GM10847 (cell line): ENCODE results near the gene DEFB108B.
"Not testable (repeated sequence)": the region's sequence is repeated elsewhere in the genome, so short reads cannot be mapped to it uniquely, and the experiment has no call there.

Experiments
- POLR2A ChIP-seq: IDR thresholded peaks from 2 replicates; pipeline ENCODE4 v1.6.1; 2011; ENCODE audit not compliant: insufficient read length; ENCODE audit errors: extremely low read depth

Gene DEFB108B, protein sequence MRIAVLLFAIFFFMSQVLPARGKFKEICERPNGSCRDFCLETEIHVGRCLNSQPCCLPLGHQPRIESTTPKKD

DNA sequence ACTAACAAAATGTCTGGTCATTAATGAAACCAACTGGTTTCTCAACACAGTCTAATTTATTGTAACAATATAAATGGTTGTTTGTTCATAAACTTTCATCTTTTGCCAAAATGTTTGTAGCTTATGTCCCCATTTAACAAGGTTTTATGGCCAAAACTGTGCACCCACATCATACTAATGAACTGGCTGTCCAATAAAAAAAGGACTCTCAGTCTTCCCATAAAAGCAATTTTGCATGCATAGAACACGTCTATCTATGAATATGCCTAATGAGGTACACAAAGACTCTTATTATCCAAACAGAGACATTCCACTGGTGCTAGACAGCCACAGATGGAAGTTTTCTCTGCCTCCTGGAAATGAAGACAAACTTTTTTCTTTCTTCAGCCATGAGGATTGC lies at the start of gene DEFB108B:
TSS of gene DEFB108B (plus strand) at position 390 of the 400 bp plus-strand sequence. CDS start at position 390, 0 bp downstream.
- TF ChIP-seq POLR2A: not testable (repeated sequence)

DNA sequence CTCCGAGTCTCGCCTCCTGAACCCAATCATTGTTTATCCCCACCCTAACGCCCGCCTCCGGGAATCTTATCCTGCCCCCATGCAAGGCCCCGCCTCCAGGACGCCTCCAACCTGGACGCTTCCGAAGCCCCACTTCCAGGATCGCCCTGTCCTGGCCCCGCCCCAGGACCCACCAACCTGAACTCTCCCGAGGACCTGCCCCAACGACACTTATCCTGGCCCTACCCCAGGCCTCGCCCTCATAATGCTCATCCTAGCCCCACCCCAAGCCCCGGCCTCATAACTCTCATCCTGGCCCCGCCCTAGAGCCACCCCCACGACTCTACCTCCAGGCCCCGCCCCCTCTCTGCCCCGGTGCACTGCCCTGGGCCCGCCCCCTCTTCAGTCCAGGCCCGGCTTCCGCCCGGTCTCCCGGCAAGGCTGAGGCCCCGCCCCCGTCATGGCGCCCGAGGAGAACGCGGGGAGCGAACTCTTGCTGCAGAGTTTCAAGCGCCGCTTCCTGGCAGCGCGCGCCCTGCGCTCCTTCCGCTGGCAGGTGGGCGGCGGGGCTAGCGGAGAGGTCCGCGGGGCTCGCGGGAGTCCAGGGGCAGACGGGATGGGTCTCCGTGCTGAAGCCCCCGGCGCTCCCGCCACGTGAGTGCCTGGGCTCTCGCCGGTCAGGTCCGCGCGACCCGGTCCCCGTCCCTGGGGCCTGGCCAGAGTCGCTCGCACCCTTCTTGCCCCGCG lies 45.7 kb upstream of the DEFB108B start:
- peak; percentile 55 for TF ChIP-seq POLR2A

DNA sequence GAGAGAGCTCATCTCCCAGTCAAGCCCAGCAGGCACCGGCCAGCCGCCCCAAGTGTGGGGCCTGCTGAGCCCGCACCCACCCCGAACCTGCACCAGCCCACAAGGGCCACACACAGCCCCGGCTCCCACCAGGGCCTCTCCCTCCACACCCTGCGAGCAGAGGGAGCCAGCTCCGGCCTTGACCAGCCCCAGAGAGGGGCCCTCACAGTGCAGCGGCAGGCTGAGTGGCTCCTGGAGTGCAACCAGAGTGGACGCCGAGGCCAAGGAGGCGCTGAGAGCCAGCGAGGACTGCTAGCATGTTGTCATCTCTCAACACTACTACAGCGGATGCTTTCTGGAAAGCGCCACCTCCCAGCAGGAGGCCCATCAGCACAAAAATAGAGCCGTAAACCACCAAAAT lies 10.9 kb downstream of the DEFB108B start:
- TF ChIP-seq POLR2A: no peak

GRCh38 chr11:71878059-71878458 lies 45.1 kb downstream of the DEFB108B start, which contains the start of gene DEFB131B:
Gene DEFB131B, plus strand, starts transcription at chr11:71878453. Its CDS starts 0 bp downstream, at chr11:71878453.
- not testable (repeated sequence) for TF ChIP-seq POLR2A
